Osteocyte (in vitro differentiated cells): ENCODE results near the gene PSMC2. TPM values are rescaled to one million over a fixed set of nuclear protein-coding genes. Genes with fewer than 3 reads are reported as not detected.

ENCODE experiments used
- DNase-seq: peaks from one replicate; pipeline ENCODE4 v3.0.0; 2021; ENCODE audit warnings: mixed read lengths; ENCODE audit not compliant: unreplicated experiment; ENCODE audit errors: extremely low spot score
- H3K27ac Mint-ChIP-seq: one replicate; pipeline ENCODE4 v1.8.0; 2021; ENCODE audit warnings: mild to moderate bottlenecking, mixed read lengths; ENCODE audit not compliant: unreplicated experiment
- H3K27me3 Mint-ChIP-seq: one replicate; pipeline ENCODE4 v1.8.0; 2021; ENCODE audit warnings: mixed read lengths; ENCODE audit not compliant: unreplicated experiment
- H3K36me3 Mint-ChIP-seq: one replicate; pipeline ENCODE4 v1.8.0; 2021; ENCODE audit warnings: mixed read lengths; ENCODE audit not compliant: unreplicated experiment
- H3K4me1 Mint-ChIP-seq: one replicate; pipeline ENCODE4 v1.8.0; 2021; ENCODE audit warnings: mixed read lengths; ENCODE audit not compliant: unreplicated experiment
- H3K4me3 Mint-ChIP-seq: one replicate; pipeline ENCODE4 v1.8.0; 2021; ENCODE audit warnings: mild to moderate bottlenecking, moderate library complexity, mixed read lengths; ENCODE audit not compliant: unreplicated experiment
- H3K9me3 Mint-ChIP-seq: one replicate; pipeline ENCODE4 v1.8.0; 2021; ENCODE audit warnings: mixed read lengths; ENCODE audit not compliant: unreplicated experiment
- total RNA-seq: library from RNA; stranded (reverse); gene quantifications from 2 replicates; pipeline ENCODE4 v1.2.1, GENCODE V29; 2021
- TF ChIP-seq, protein P1 (sequence below): fragments of 200-600 bp; sonication (generic); IDR thresholded peaks from 2 replicates; pipeline ENCODE4 v1.5.0; 2021; ENCODE audit warnings: antibody characterized with exemption, mild to moderate bottlenecking, moderate library complexity

Gene PSMC2
- total RNA-seq, 1 donor from 2014 or later, result 130 TPM

GRCh38 chr7:103373866-103374643 lies 26.6 kb downstream of the PSMC2 start:
- no peaks in the 10 kb centered on the region for H3K9me3 Mint-ChIP-seq
- no peaks in the 10 kb centered on the region for H3K4me1 Mint-ChIP-seq

DNA sequence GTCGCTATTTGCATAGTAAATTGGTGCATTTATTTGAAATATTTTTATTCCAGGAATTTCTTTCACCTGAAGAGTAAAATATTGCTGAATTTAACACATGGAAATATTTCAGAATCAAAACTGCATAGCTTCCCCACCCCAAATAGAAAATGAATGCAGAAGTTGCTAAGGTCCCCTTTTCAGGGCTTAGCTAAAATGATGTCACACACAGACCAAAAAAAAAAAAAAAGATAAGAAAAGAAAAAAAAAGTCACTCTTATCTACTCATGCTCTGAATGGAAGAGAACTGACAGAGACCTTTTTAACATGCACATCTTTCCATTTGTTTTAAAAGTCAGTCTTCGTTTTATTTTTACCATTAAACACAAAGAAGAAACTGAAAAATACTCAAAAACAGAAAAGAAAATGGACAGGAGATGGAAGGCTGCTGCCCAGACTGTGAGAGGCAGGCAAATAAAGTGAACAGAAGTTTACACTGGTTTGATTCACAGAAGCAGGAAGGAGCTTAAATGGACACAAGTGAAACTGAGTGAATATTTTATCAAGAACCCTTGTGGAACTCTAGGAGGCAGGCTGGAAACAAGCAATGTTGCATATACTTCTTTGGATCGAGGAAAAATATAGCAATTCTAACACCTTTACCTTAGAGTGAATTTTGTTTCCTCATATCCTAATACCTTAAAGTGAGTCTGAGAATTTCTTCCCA lies 32.0 kb downstream of the PSMC2 start:
- TF ChIP-seq, protein P1, sequence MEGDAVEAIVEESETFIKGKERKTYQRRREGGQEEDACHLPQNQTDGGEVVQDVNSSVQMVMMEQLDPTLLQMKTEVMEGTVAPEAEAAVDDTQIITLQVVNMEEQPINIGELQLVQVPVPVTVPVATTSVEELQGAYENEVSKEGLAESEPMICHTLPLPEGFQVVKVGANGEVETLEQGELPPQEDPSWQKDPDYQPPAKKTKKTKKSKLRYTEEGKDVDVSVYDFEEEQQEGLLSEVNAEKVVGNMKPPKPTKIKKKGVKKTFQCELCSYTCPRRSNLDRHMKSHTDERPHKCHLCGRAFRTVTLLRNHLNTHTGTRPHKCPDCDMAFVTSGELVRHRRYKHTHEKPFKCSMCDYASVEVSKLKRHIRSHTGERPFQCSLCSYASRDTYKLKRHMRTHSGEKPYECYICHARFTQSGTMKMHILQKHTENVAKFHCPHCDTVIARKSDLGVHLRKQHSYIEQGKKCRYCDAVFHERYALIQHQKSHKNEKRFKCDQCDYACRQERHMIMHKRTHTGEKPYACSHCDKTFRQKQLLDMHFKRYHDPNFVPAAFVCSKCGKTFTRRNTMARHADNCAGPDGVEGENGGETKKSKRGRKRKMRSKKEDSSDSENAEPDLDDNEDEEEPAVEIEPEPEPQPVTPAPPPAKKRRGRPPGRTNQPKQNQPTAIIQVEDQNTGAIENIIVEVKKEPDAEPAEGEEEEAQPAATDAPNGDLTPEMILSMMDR, result no peak
- Mint-ChIP-seq H3K27ac (no peak overlapping the region), H3K4me3 (no peak overlapping the region), H3K36me3 (no peaks in the 10 kb centered on the region), H3K27me3 (peaks cover 20% of the 10 kb centered on the region), H3K4me1 (no peaks in the 10 kb centered on the region), H3K9me3 (no peaks in the 10 kb centered on the region)
- no peak for DNase-seq

More at GRCh38 chr7:103373866-103374643, 26.6 kb downstream of the PSMC2 start:
- H3K27me3 Mint-ChIP-seq, result peaks cover 29% of the 10 kb centered on the region
- no peak for DNase-seq
- TF ChIP-seq, protein P1, result no peak
- no peak overlapping the region for H3K4me3 Mint-ChIP-seq
- peaks cover 8% of the 10 kb centered on the region for H3K36me3 Mint-ChIP-seq
- H3K27ac Mint-ChIP-seq, result no peak overlapping the region

DNA sequence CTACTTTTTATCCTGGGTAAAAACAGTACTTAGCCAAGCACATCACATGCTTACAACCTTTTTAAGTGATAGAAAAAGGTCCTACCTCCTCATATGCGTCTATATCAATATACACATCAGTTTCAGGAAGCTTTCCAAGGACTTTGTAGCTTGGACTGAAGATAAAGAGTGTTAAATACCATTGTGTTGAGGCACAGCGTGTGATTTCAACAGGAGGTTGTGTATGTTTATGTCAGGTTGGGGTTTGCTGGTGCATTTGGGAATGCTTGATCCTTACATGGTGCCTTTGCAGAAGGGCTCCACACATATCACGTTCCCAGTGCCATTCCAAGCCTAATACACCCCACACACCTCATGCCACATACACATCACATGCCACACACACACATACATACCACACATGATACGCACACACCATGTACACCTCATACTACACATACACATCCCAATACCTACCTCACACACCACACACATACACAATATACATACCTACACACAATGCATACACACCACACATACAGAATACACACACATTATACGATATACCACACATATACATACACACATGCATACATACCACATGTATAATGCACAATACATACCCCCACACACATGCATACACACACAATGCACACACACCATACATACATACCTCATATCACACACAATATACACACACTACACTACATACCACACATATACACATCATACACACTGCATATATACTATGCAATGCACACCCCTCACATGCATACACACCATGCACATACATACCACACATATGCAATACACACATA lies 33.1 kb downstream of the PSMC2 start:
- TF ChIP-seq, protein P1, result no peak
- Mint-ChIP-seq H3K4me1 (no peaks in the 10 kb centered on the region), H3K27me3 (peaks cover 23% of the 10 kb centered on the region), H3K9me3 (no peaks in the 10 kb centered on the region), H3K4me3 (no peak overlapping the region), H3K36me3 (no peaks in the 10 kb centered on the region), H3K27ac (no peak overlapping the region)
- no peak for DNase-seq

GRCh38 chr7:103381280-103382031 lies 34.0 kb downstream of the PSMC2 start:
- no peaks in the 10 kb centered on the region for H3K9me3 Mint-ChIP-seq
- no peak overlapping the region for H3K27ac Mint-ChIP-seq
- DNase-seq, result no peak
- TF ChIP-seq, protein P1, result no peak
- no peaks in the 10 kb centered on the region for H3K4me1 Mint-ChIP-seq
- H3K4me3 Mint-ChIP-seq, result no peak overlapping the region
- H3K27me3 Mint-ChIP-seq, result peaks cover 23% of the 10 kb centered on the region
- no peaks in the 10 kb centered on the region for H3K36me3 Mint-ChIP-seq
